A673 (cell line): ENCODE results near the gene CHRNA4. TPM values are rescaled to one million over a fixed set of nuclear protein-coding genes. Genes with fewer than 3 reads are reported as not detected.

Source experiments
- BruUV-seq: library from RNA; stranded (reverse); fragments of 400-500 nt; replicated peaks from 2 replicates; lab custom pipeline; 2021; lab: Mats Ljungman, UMichigan
- CTCF ChIA-PET: fragments of 300-600 bp; sonication (Branson Sonifier 250); formaldehyde crosslinking; loops from one replicate; lab custom pipeline; 2022; ENCODE audit warnings: antibody characterized with exemption; lab: Charles Lee
- POLR2A ChIA-PET: fragments of 300-600 bp; sonication (Branson Sonifier 250); formaldehyde crosslinking; loops from one replicate; lab custom pipeline; 2022; ENCODE audit warnings: antibody characterized with exemption; ENCODE audit not compliant: low non-redundant PET; lab: Charles Lee
- DNase-seq: peaks from one replicate; pipeline ENCODE4 v3.0.0-alpha.2; 2015; ENCODE audit warnings: low spot score
- H3K27ac ChIP-seq: fragments of 200-600 bp; sonication (generic); 2 replicates; pipeline ENCODE4 v1.5.1; 2016; ENCODE audit warnings: mixed run types, low read depth, mild to moderate bottlenecking, mixed read lengths, antibody characterized with exemption, low read length; ENCODE audit not compliant: poor library complexity, severe bottlenecking
- H3K27me3 ChIP-seq: fragments of 200-600 bp; sonication (generic); replicated peaks from 2 replicates; pipeline ENCODE4 v1.6.1; 2017; ENCODE audit warnings: mixed run types, low read depth, mild to moderate bottlenecking, mixed read lengths, antibody characterized with exemption, low read length; ENCODE audit not compliant: insufficient read depth, poor library complexity
- H3K36me3 ChIP-seq: fragments of 200-600 bp; sonication (generic); 2 replicates; pipeline ENCODE4 v1.6.1; 2016; ENCODE audit warnings: mixed run types, mild to moderate bottlenecking, mixed read lengths, antibody characterized with exemption, low read length; ENCODE audit not compliant: insufficient read depth, poor library complexity, severe bottlenecking
- H3K4me1 ChIP-seq: fragments of 200-600 bp; sonication (generic); 2 replicates; pipeline ENCODE4 v1.6.1; 2017; ENCODE audit warnings: mixed run types, mild to moderate bottlenecking, mixed read lengths, antibody characterized with exemption, low read length; ENCODE audit not compliant: insufficient read depth, poor library complexity, severe bottlenecking
- H3K4me3 ChIP-seq: fragments of 200-600 bp; sonication (generic); 2 replicates; pipeline ENCODE4 v1.5.1; 2016; ENCODE audit warnings: low read depth, mixed run types, mild to moderate bottlenecking, mixed read lengths, low read length; ENCODE audit not compliant: poor library complexity, severe bottlenecking
- H3K9me3 ChIP-seq: fragments of 200-600 bp; sonication (generic); 2 replicates; pipeline ENCODE4 v1.6.1; 2016; ENCODE audit warnings: mixed run types, low read depth, mild to moderate bottlenecking, mixed read lengths, antibody characterized with exemption, low read length; ENCODE audit not compliant: poor library complexity, severe bottlenecking
- CTCF ChIP-seq: fragments of 300-800, 200-600 bp; sonication (generic); conservative IDR thresholded peaks from 2 replicates; pipeline ENCODE4 v1.5.1; 2017; ENCODE audit warnings: low read depth, mild to moderate bottlenecking, antibody characterized with exemption, low read length, moderate library complexity, mixed read lengths
- EZH2 ChIP-seq: fragments of 200-600 bp; sonication (generic); IDR thresholded peaks from 2 replicates; pipeline ENCODE4 v1.6.1; 2017; ENCODE audit warnings: borderline replicate concordance, low read depth, mild to moderate bottlenecking, mixed read lengths, antibody characterized with exemption, low read length; ENCODE audit not compliant: poor library complexity, severe bottlenecking
- intact Hi-C: fragments of 100-400 bp; cut with micrococcal nuclease; formaldehyde crosslinking; loops from one replicate; pipeline ENCODE4 v1.10.0; 2022; ENCODE audit not compliant: unreplicated experiment
- total RNA-seq: library from RNA; stranded (reverse); gene quantifications from 2 replicates; pipeline ENCODE4 v1.2.3, GENCODE V29; 2021

CHRNA4 gene
- total RNA-seq, 1 experiment from 2014 or later = 0.26 TPM

GRCh38 chr20:63314015-63314471 is 47.1 kb downstream of the CHRNA4 start:
- Histone ChIP-seq H3K4me3 (no peak overlapping the region), H3K36me3 (no peaks in the 10 kb centered on the region), H3K27me3 (no peaks in the 10 kb centered on the region), H3K27ac (no peak overlapping the region), H3K9me3 (no peaks in the 10 kb centered on the region), H3K4me1 (no peaks in the 10 kb centered on the region)
- intact Hi-C loops = no loop called here
- no peak for DNase-seq
- TF ChIP-seq CTCF (no peak), EZH2 (no peak)
- ChIA-PET POLR2A (no interaction called here), CTCF (no interaction called here)
- no TSS peak for BruUV-seq

GRCh38 chr20:63313349-63314014 is 47.7 kb downstream of the CHRNA4 start:
- ChIA-PET POLR2A (no interaction called here), CTCF (interaction anchor here (0.5 kb wide), 1 partner anchor 383 kb away, joined by 4 read pairs; no protein-coding TSS in a partner anchor)
- H3K27ac ChIP-seq = no peak overlapping the region
- no peaks in the 10 kb centered on the region for H3K9me3 ChIP-seq
- no peak overlapping the region for H3K4me3 ChIP-seq
- H3K4me1 ChIP-seq = no peaks in the 10 kb centered on the region
- DNase-seq = no peak
- BruUV-seq = no TSS peak
- no peaks in the 10 kb centered on the region for H3K27me3 ChIP-seq
- intact Hi-C loops = no loop called here
- H3K36me3 ChIP-seq = no peaks in the 10 kb centered on the region
- TF ChIP-seq CTCF = no peak
- TF ChIP-seq EZH2 = no peak

- ChIA-PET CTCF (no interaction called here), POLR2A (no interaction called here)
- Histone ChIP-seq H3K9me3 (no peaks in the 10 kb centered on the region), H3K36me3 (no peaks in the 10 kb centered on the region), H3K27ac (no peak overlapping the region), H3K4me1 (no peaks in the 10 kb centered on the region), H3K27me3 (no peaks in the 10 kb centered on the region), H3K4me3 (no peak overlapping the region)
- no peak for TF ChIP-seq EZH2
- no peak for TF ChIP-seq CTCF
- no peak for DNase-seq
- intact Hi-C loops = no loop called here
- no TSS peak for BruUV-seq
Observed at GRCh38 chr20:63312690-63313348, 48.3 kb downstream of the CHRNA4 start.
